Astrocyte of the cerebellum (primary cell): ENCODE results near the gene RAPGEF5.

ENCODE experiments used
- DNase-seq: peaks from one replicate; pipeline ENCODE4 v3.0.0-alpha.2; 2011; ENCODE audit warnings: low read depth
- H3K4me3 ChIP-seq: 2 replicates; pipeline ENCODE4 v1.5.1; 2011; ENCODE audit warnings: mild to moderate bottlenecking, low read depth, low read length, moderate library complexity
- in situ Hi-C: cut with HindIII; loops from 2 replicates; pipeline ENCODE4 v1.10.0; 2017; ENCODE audit warnings: low sequenced_read_pairs
- TF ChIP-seq, protein P1 (sequence below): IDR thresholded peaks from 2 replicates; pipeline ENCODE4 v1.5.1; 2012; ENCODE audit warnings: low read length, low read depth, moderate library complexity, mild to moderate bottlenecking; ENCODE audit errors: missing control alignments

The RAPGEF5 gene

DNA sequence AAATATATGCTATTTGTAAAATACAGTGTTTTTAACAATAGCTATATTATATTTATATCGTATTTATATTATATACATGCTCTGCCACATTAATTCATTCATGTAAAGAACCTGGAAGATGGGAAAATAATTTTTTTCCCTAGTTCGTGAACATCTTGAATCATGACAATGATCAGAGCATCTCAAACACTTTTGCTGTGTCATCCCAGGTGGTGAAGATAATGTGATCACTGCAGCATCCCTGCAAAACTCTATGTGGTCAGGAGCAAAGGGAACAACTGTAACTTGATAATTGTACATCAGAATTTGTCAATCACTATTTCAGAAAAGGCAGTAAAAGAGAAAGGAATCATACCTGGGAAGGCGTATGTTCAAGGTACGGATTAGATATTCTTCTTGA lies 39.3 kb downstream of the RAPGEF5 start:
- in situ Hi-C loops, result no loop called here
- no peak overlapping the region for H3K4me3 ChIP-seq
- no peak for DNase-seq
- TF ChIP-seq, protein P1, sequence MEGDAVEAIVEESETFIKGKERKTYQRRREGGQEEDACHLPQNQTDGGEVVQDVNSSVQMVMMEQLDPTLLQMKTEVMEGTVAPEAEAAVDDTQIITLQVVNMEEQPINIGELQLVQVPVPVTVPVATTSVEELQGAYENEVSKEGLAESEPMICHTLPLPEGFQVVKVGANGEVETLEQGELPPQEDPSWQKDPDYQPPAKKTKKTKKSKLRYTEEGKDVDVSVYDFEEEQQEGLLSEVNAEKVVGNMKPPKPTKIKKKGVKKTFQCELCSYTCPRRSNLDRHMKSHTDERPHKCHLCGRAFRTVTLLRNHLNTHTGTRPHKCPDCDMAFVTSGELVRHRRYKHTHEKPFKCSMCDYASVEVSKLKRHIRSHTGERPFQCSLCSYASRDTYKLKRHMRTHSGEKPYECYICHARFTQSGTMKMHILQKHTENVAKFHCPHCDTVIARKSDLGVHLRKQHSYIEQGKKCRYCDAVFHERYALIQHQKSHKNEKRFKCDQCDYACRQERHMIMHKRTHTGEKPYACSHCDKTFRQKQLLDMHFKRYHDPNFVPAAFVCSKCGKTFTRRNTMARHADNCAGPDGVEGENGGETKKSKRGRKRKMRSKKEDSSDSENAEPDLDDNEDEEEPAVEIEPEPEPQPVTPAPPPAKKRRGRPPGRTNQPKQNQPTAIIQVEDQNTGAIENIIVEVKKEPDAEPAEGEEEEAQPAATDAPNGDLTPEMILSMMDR, result no peak

DNA sequence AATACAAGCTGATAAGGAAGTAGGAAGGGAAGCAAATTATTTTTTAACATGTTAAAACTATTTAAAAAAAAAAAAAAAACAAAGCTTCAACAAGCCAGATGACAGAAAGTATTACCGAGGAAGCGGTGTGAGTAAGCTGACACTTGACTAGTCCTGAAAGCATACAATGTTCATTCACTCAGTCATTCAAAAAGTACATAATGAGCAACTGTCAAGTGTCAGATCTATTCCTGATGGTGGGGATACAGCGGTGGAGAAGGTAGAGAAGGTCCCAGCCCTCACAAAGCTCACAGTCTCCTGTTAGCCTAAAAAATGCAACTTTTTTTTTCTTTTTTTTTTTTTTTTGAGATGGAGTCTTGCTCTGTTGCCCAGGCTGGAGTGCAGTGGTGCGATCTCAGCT lies 40.0 kb downstream of the RAPGEF5 start:
- no peak overlapping the region for H3K4me3 ChIP-seq
- DNase-seq, result no peak
- in situ Hi-C loops, result no loop called here
- TF ChIP-seq, protein P1, result no peak

DNA sequence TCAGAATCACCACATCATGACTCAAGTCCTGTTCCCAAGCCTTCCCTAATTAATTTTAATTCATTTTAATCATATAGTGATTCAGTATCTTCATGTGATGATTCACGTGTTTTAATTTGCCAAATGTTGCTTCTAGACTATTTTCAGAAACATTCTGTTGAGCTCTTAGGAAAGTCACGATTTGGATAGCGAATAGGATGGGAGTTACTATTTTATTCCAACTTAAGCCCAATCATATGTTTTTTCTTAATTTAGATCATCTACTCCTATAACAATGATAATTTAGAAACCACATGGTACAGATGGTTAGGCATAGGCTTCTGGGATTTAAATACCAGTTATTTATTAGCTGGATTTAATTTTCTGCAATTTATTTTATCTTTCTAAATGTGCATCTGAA lies 49.1 kb downstream of the RAPGEF5 start:
- DNase-seq, result no peak
- no peak overlapping the region for H3K4me3 ChIP-seq
- TF ChIP-seq, protein P1, result no peak
- in situ Hi-C loops, result no loop called here

DNA sequence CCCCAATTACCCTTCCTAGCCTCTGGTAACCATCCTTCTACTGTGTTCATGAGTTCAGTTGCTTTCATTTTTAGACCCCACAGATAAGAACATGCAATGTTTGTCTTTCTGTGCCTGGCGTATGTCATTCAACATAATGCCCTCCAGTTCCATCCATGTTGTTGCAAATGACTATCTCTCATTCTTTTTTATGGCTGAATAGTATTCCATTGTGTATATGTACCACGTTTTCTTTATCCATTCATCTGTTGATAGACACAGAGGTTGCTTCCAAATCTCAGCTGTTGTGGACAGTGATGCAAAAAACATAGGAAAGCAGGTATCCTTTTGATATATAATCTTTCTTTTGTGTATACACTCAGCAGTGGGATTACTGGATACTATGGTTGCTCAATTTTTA lies 51.2 kb downstream of the RAPGEF5 start:
- in situ Hi-C loops, result no loop called here
- H3K4me3 ChIP-seq, result no peak overlapping the region
- TF ChIP-seq, protein P1, result no peak
- DNase-seq, result no peak

DNA sequence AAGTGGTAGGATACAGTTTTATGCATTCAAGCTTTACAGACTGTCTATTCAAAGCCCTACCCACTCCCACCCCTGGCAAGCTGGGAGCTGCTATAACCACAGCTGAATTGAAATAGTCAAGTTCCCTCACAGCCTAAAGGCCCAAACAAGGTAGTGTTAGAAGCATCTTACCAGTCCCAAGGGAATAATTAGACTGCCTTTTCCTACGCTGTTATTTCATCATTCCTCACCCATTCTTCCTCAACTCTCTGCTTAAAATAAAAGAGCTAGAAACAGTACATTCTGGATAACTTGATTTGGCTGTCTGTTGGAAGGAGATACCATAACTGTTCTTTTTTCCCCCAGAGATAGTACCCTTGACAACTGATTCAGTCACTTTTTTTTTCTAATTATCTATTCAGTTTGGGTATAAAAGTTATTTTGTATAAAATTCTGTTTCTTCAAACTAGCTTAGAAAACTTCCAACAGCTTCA lies 54.0 kb downstream of the RAPGEF5 start:
- TF ChIP-seq, protein P1, result no peak
- in situ Hi-C loops, result no loop called here
- H3K4me3 ChIP-seq, result no peak overlapping the region
- no peak for DNase-seq

DNA sequence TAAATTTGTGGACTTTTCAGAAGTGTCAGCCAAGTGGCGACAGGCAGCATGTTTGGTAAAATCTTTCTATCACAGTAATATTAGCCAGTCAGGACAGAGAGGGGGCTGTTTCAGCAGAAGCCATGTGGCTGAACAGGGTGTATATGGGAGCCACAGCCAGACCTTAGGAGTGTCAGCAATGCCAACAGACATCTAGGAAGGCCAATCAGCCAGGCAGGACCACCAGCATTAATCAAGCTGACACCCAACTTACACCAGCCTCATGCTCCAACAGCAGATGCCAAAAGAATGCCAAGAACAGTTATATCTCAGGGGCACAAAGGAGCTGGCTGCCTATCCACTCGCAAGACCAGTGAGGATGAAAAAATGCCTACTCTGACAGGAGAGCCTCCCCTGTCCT lies 54.8 kb downstream of the RAPGEF5 start:
- H3K4me3 ChIP-seq, result no peak overlapping the region
- in situ Hi-C loops, result no loop called here
- no peak for DNase-seq
- TF ChIP-seq, protein P1, result no peak

DNA sequence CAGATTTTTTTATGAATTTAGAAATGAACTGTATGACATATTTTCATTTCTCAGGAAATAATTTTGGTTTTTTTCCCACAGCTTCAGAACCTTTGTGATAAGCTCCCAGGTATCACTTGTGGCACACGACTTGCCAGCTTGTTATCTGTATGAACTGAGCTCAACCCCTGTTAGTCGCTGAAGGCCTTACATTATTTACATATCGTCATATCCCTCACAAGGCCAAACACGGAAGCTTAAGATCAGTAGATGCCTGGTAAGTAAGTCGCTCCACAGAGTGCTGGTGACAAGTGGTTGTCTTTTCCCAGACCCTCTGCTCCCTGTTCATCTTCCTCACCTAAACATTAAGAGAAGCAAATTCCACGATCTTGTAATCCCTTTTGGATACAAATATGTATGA lies 55.2 kb downstream of the RAPGEF5 start:
- DNase-seq, result no peak
- in situ Hi-C loops, result no loop called here
- H3K4me3 ChIP-seq, result no peak overlapping the region
- TF ChIP-seq, protein P1, result no peak
